A673 (cell line): Measurements from ENCODE around the gene ZNRF2. TPM values are rescaled to one million over a fixed set of nuclear protein-coding genes. Genes with fewer than 3 reads are reported as not detected.

Source experiments
- BruUV-seq: library from RNA; stranded (reverse); fragments of 400-500 nt; replicated peaks from 2 replicates; lab custom pipeline; 2021; lab: Mats Ljungman, UMichigan
- CTCF ChIA-PET: fragments of 300-600 bp; sonication (Branson Sonifier 250); formaldehyde crosslinking; loops from one replicate; lab custom pipeline; 2022; ENCODE audit warnings: antibody characterized with exemption; lab: Charles Lee
- POLR2A ChIA-PET: fragments of 300-600 bp; sonication (Branson Sonifier 250); formaldehyde crosslinking; loops from one replicate; lab custom pipeline; 2022; ENCODE audit warnings: antibody characterized with exemption; ENCODE audit not compliant: low non-redundant PET; lab: Charles Lee
- DNase-seq: peaks from one replicate; pipeline ENCODE4 v3.0.0-alpha.2; 2015; ENCODE audit warnings: low spot score
- H3K27ac ChIP-seq: fragments of 200-600 bp; sonication (generic); 2 replicates; pipeline ENCODE4 v1.5.1; 2016; ENCODE audit warnings: mixed run types, low read depth, mild to moderate bottlenecking, mixed read lengths, antibody characterized with exemption, low read length; ENCODE audit not compliant: poor library complexity, severe bottlenecking
- H3K27me3 ChIP-seq: fragments of 200-600 bp; sonication (generic); replicated peaks from 2 replicates; pipeline ENCODE4 v1.6.1; 2017; ENCODE audit warnings: mixed run types, low read depth, mild to moderate bottlenecking, mixed read lengths, antibody characterized with exemption, low read length; ENCODE audit not compliant: insufficient read depth, poor library complexity
- H3K36me3 ChIP-seq: fragments of 200-600 bp; sonication (generic); 2 replicates; pipeline ENCODE4 v1.6.1; 2016; ENCODE audit warnings: mixed run types, mild to moderate bottlenecking, mixed read lengths, antibody characterized with exemption, low read length; ENCODE audit not compliant: insufficient read depth, poor library complexity, severe bottlenecking
- H3K4me1 ChIP-seq: fragments of 200-600 bp; sonication (generic); 2 replicates; pipeline ENCODE4 v1.6.1; 2017; ENCODE audit warnings: mixed run types, mild to moderate bottlenecking, mixed read lengths, antibody characterized with exemption, low read length; ENCODE audit not compliant: insufficient read depth, poor library complexity, severe bottlenecking
- H3K4me3 ChIP-seq: fragments of 200-600 bp; sonication (generic); 2 replicates; pipeline ENCODE4 v1.5.1; 2016; ENCODE audit warnings: low read depth, mixed run types, mild to moderate bottlenecking, mixed read lengths, low read length; ENCODE audit not compliant: poor library complexity, severe bottlenecking
- H3K9me3 ChIP-seq: fragments of 200-600 bp; sonication (generic); 2 replicates; pipeline ENCODE4 v1.6.1; 2016; ENCODE audit warnings: mixed run types, low read depth, mild to moderate bottlenecking, mixed read lengths, antibody characterized with exemption, low read length; ENCODE audit not compliant: poor library complexity, severe bottlenecking
- CTCF ChIP-seq: fragments of 300-800, 200-600 bp; sonication (generic); conservative IDR thresholded peaks from 2 replicates; pipeline ENCODE4 v1.5.1; 2017; ENCODE audit warnings: low read depth, mild to moderate bottlenecking, antibody characterized with exemption, low read length, moderate library complexity, mixed read lengths
- EZH2 ChIP-seq: fragments of 200-600 bp; sonication (generic); IDR thresholded peaks from 2 replicates; pipeline ENCODE4 v1.6.1; 2017; ENCODE audit warnings: borderline replicate concordance, low read depth, mild to moderate bottlenecking, mixed read lengths, antibody characterized with exemption, low read length; ENCODE audit not compliant: poor library complexity, severe bottlenecking
- intact Hi-C: fragments of 100-400 bp; cut with micrococcal nuclease; formaldehyde crosslinking; loops from one replicate; pipeline ENCODE4 v1.10.0; 2022; ENCODE audit not compliant: unreplicated experiment
- total RNA-seq: library from RNA; stranded (reverse); gene quantifications from 2 replicates; pipeline ENCODE4 v1.2.3, GENCODE V29; 2021

ZNRF2 gene
- total RNA-seq, 1 experiment from 2014 or later, result 8.1 TPM

- ChIA-PET CTCF (no interaction called here), POLR2A (interaction anchor here (0.7 kb wide), 1 partner anchor 8 kb away, joined by 10 read pairs; no protein-coding TSS in a partner anchor)
- intact Hi-C loops, result no loop called here
- H3K27ac ChIP-seq, result no peak overlapping the region
- no peak overlapping the region for H3K4me3 ChIP-seq
- no TSS peak for BruUV-seq
- H3K9me3 ChIP-seq, result no peaks in the 10 kb centered on the region
- H3K36me3 ChIP-seq, result no peaks in the 10 kb centered on the region
- TF ChIP-seq EZH2 (no peak), CTCF (no peak)
- peaks cover 11% of the 10 kb centered on the region for H3K4me1 ChIP-seq
- H3K27me3 ChIP-seq, result no peaks in the 10 kb centered on the region
- DNase-seq, result no peak
Observed at GRCh38 chr7:30322271-30323005, 38.0 kb downstream of the ZNRF2 start.

- DNase-seq, result no peak
- peaks cover 15% of the 10 kb centered on the region for H3K4me1 ChIP-seq
- no peaks in the 10 kb centered on the region for H3K9me3 ChIP-seq
- intact Hi-C loops, result no loop called here
- TF ChIP-seq CTCF, result no peak
- no peak for TF ChIP-seq EZH2
- no peak overlapping the region for H3K4me3 ChIP-seq
- H3K27me3 ChIP-seq, result no peaks in the 10 kb centered on the region
- H3K36me3 ChIP-seq, result no peaks in the 10 kb centered on the region
- no peak overlapping the region for H3K27ac ChIP-seq
- ChIA-PET CTCF (no interaction called here), POLR2A (no interaction called here)
- no TSS peak for BruUV-seq
Observed at GRCh38 chr7:30323006-30323355, 38.6 kb downstream of the ZNRF2 start.

- CTCF ChIA-PET, result no interaction called here
- no peak for DNase-seq
- Histone ChIP-seq H3K4me3 (no peak overlapping the region), H3K9me3 (no peaks in the 10 kb centered on the region), H3K27ac (no peak overlapping the region), H3K36me3 (no peaks in the 10 kb centered on the region), H3K27me3 (no peaks in the 10 kb centered on the region), H3K4me1 (peaks cover 27% of the 10 kb centered on the region)
- intact Hi-C loops, result no loop called here
- POLR2A ChIA-PET, result interaction anchor here (0.5 kb wide), 1 partner anchor 1222 kb away, joined by 6 read pairs; no protein-coding TSS in a partner anchor
- no peak for TF ChIP-seq CTCF
- TF ChIP-seq EZH2, result no peak
- no TSS peak for BruUV-seq
Observed at GRCh38 chr7:30327813-30328212, 43.4 kb downstream of the ZNRF2 start.
